Astrocyte of the spinal cord (primary cell): Measurements from ENCODE around the gene SSC5D.
A peak's percentile ranks its signal among the peaks of the same experiment; 100 is the strongest.

Source experiments
- DNase-seq: peaks from one replicate; pipeline ENCODE4 v3.0.0; 2011; ENCODE audit warnings: low read depth, low spot score
- H3K4me3 ChIP-seq: 2 replicates; pipeline ENCODE4 v1.5.1; 2011; ENCODE audit warnings: low read depth, mild to moderate bottlenecking, low read length, moderate library complexity
- CTCF ChIP-seq: IDR thresholded peaks from 2 replicates; pipeline ENCODE4 v1.5.1; 2012; ENCODE audit warnings: low read depth, mild to moderate bottlenecking, low read length, inconsistent platforms
- in situ Hi-C: cut with HindIII; loops from 2 replicates; pipeline ENCODE4 v1.10.0; 2017; ENCODE audit warnings: low sequenced_read_pairs

Gene SSC5D

GRCh38 chr19:55487924-55488687 is at the start of gene SSC5D:
Gene SSC5D (plus strand): TSS chr19:55488436. CDS start chr19:55488590, 154 bp downstream.
- in situ Hi-C loops, result no loop called here

GRCh38 chr19:55439052-55439451 is 49.2 kb upstream of the SSC5D start:
- no peak overlapping the region for H3K4me3 ChIP-seq
- no peak for DNase-seq
- in situ Hi-C loops, result no loop called here
- TF ChIP-seq CTCF, result no peak

More at GRCh38 chr19:55487924-55488687, at the start of gene SSC5D:
- peak; percentile 56 for DNase-seq
- H3K4me3 ChIP-seq, result peak within 1 kb of the TSS; percentile 34
- no peak for TF ChIP-seq CTCF

GRCh38 chr19:55440411-55441105 is 47.7 kb upstream of the SSC5D start:
- H3K4me3 ChIP-seq, result no peak overlapping the region
- no peak for DNase-seq
- in situ Hi-C loops, result no loop called here
- no peak for TF ChIP-seq CTCF

GRCh38 chr19:55441319-55441691 is 46.9 kb upstream of the SSC5D start:
- in situ Hi-C loops, result no loop called here
- H3K4me3 ChIP-seq, result no peak overlapping the region
- DNase-seq, result no peak
- no peak for TF ChIP-seq CTCF

GRCh38 chr19:55441692-55442321 is 46.4 kb upstream of the SSC5D start:
- no peak overlapping the region for H3K4me3 ChIP-seq
- no peak for TF ChIP-seq CTCF
- DNase-seq, result no peak
- in situ Hi-C loops, result no loop called here

GRCh38 chr19:55442372-55442961 is 45.8 kb upstream of the SSC5D start:
- in situ Hi-C loops, result no loop called here
- TF ChIP-seq CTCF, result no peak
- no peak for DNase-seq
- H3K4me3 ChIP-seq, result no peak overlapping the region
